GM18505 (cell line): ENCODE results near the gene CREB1.

Source experiments
- ATAC-seq: cut with Tn5 transposase; IDR thresholded peaks from one replicate; pipeline ENCODE4 v1.9.1; 2021; ENCODE audit not compliant: unreplicated experiment
- POLR2A ChIP-seq: IDR thresholded peaks from 4 replicates; pipeline ENCODE4 v1.6.1; 2011; ENCODE audit warnings: borderline replicate concordance; ENCODE audit not compliant: insufficient read depth, insufficient read length; ENCODE audit errors: extremely low read depth

The CREB1 gene

GRCh38 chr2:207539470-207539869, 9.7 kb downstream of the CREB1 start:
- TF ChIP-seq POLR2A = no peak
- no peak for ATAC-seq

DNA sequence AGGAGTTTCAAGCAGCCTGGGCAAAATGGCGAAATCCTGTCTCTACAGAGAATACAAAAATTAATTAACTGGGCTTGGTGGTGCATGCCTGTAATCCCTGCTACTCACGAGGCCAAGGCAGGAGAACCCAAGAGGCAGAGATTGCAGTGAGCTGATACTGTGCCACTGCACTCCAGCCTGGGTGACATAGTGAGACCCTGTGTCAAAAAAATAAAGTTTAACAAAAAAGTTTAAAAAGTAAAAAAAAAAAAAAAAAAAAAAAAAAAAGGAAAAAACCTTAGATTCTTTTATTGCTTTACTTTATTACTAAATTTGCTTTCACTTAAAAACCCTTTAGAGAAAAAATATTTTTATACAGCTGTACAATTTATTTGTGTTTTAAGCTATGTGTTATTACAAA, 10.7 kb downstream of the CREB1 start:
- no peak for TF ChIP-seq POLR2A
- ATAC-seq = no peak

GRCh38 chr2:207541933-207542332, 12.2 kb downstream of the CREB1 start:
- no peak for ATAC-seq
- TF ChIP-seq POLR2A = no peak

DNA sequence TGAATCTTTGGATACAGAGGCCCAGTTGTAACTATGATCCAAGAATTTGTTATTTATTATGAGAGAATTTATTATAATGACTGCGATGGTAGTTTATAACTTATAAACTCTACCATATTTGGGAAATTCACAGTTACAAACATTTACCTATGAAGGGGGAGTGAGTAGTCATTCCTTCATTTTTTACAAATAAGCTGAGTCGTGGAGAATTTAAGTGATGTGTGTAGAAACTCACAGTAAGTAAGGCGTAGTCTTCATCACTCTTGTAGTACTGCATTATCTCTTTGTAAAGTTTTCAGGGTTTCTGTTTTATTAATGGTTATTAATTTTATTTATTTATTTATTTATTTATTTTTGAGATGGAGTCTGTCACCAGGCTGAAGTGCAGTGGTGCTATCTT, 13.5 kb downstream of the CREB1 start:
- TF ChIP-seq POLR2A = no peak
- ATAC-seq = no peak

GRCh38 chr2:207546822-207547221, 17.1 kb downstream of the CREB1 start:
- TF ChIP-seq POLR2A = no peak
- ATAC-seq = no peak

- no peak for ATAC-seq
These were observed 19.4 kb downstream of the CREB1 start for GRCh38 chr2:207549145-207549544.

DNA sequence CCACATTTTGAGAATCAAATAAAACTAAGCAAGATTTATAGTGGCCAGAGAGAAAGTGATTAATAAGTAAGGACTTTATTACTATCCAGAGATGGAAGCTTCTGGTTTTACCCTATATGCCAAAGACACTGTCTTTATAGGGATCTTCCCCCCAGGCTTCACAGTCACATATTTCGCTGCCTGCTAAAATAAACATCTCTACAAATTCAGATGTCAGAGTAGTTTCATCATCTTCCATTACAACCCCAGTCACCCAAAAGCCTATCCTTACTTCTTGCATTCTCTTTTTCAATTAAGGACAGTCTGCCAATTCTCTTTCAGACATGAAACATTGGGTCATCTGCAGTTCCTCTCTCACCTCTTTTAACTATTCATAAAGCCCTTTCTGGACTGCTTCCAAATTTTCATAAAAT, 28.3 kb downstream of the CREB1 start:
- no peak for TF ChIP-seq POLR2A
- ATAC-seq = no peak

More at GRCh38 chr2:207549145-207549544, 19.4 kb downstream of the CREB1 start:
- TF ChIP-seq POLR2A = no peak

GRCh38 chr2:207561386-207562080, 31.8 kb downstream of the CREB1 start:
- no peak for ATAC-seq
- TF ChIP-seq POLR2A = no peak

DNA sequence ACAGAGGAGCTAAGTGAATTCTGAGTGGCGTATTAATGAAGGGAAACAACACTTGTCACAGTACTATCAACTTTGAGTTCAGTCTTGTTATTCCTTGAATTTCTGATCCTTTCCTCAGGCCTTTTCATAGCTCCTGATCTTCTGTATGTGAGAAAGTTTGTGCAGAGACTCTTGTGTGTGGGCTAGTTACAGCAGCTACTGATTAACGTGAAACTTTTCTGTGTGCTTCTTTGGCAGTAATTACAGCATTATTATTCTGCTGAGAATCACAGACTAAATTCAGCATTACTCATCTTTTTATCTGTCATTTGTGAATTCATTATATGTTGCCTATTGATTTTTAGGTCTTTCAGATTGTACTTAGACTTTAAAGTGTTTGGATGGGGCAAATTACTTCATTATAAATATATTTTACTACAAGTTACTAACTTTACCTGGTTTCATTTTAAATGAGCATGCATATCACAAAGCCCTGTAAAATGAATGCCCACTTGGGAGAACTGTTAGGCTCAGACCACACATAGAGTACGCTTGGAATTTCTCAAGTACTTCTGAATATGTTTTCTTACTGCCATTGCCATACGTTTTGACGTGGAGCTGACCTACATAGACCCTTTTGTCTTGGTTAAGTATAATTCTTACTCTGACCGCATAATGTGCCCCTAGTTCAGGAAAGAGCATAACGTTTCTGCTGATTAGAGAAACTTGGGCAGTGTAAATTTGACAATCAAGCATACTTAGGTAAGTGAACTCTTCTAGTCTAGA, 36.2 kb downstream of the CREB1 start:
- ATAC-seq = no peak
- no peak for TF ChIP-seq POLR2A

DNA sequence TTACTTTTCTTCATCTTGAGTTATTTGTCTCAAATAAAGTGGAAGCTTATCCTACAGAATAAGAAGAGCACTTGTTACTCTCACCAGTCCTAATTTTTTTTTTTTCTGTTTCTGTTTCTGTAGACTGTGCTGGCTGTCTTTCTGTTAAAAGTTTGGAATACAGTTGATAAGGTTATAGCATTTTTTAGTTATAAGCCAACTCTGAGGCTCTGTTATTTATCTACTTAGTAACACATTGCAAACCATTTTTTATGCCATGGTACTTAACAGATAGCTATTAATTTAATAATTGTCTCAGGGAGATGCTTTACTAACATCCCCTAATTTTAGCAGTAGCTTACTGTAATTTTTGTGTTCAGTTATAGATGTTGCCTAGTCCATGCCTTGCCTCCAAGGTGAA, 37.9 kb downstream of the CREB1 start:
- no peak for ATAC-seq
- no peak for TF ChIP-seq POLR2A

DNA sequence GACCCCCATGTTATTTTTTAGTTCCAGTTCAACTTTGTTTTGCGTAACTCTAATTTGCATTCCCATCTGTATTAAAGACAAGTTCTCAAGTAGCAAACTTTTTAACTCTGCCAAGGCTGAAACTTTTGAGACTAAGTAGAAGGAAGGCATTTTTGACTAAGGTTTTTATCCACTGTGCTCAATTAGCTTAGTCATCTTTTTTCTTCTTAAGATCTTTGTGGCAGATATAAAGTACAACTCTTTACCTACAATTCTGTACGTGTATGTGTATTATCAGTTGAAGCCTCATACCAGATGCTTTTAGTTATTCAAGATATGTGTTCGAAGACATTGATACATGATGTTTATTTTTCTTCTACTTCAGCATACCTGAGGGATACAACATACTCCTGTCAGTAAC, 41.6 kb downstream of the CREB1 start:
- no peak for TF ChIP-seq POLR2A
- no peak for ATAC-seq

DNA sequence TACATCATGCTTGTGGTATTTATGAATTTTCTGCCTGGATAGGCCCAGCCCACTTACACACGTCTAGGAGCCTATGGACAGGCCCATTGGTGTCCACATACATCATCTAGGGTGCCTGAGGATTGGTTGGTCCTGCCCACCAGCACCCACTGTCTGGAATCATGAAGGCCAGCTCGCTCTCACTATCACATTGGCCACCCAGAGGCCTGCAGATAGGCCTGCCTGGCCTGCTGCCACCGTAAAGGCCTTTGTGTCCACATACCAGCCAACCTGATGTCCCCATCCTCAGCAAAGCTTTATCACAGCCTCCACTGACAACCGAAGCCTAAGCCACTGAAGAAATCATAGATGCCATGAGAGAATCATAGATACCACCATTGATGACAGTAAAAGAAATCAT, 55.2 kb downstream of the CREB1 start:
- no peak for TF ChIP-seq POLR2A
- no peak for ATAC-seq

DNA sequence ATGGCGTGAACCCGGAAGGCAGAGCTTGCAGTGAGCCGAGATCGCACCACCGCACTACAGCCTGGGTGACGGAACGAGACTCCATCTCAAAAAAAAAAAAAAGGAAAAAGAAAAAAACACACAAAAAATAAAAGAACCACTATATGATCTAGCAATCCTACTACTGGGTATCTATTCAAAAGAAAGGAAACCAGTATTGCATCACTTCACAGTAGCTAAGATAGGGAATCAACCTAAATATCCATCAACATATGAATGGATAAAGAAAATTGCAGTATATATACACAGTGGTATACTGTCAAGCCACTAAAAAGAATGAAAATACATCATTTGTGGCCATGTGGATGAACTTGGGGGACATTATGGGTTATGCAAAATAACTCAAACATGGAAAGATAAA, 57.5 kb downstream of the CREB1 start:
- ATAC-seq = no peak
- TF ChIP-seq POLR2A = no peak

GRCh38 chr2:207589143-207589542, 59.4 kb downstream of the CREB1 start:
- TF ChIP-seq POLR2A = no peak
- ATAC-seq = no peak
